Transverse colon (tissue), 4 donors: ENCODE data around the gene TMEM106C. TPM values are rescaled to one million over a fixed set of nuclear protein-coding genes. Genes with fewer than 3 reads are reported as not detected.

ENCODE experiments used
- DNase-seq: peaks from one replicate; pipeline ENCODE4 v3.0.0-alpha.2; 2019
- H3K27ac ChIP-seq, 4 donors: fragments of 200-600 bp; sonication (generic); 2 replicates each; pipeline ENCODE4 v1.5.1; 2016 to 2018; ENCODE audit warnings: inconsistent platforms in 4 of 4
- H3K27me3 ChIP-seq: fragments of 200-600 bp; sonication (generic); 2 replicates; pipeline ENCODE4 v1.5.1; 2017; ENCODE audit warnings: inconsistent platforms
- H3K36me3 ChIP-seq, 4 donors: fragments of 200-600 bp; sonication (generic); 2 replicates each; pipeline ENCODE4 v1.5.1; 2017 to 2019; ENCODE audit warnings: inconsistent platforms in 4 of 4
- H3K4me1 ChIP-seq, 4 donors: fragments of 200-600 bp; sonication (generic); 2 replicates each; pipeline ENCODE4 v1.5.1; 2017 to 2020; ENCODE audit warnings: inconsistent platforms in 4 of 4
- H3K4me3 ChIP-seq, 4 donors: fragments of 200-600 bp; sonication (generic); 1 replicate in 1 of 4; 2 replicates in 3 of 4; pipeline versions ENCODE4 v1.5.1 to v1.6.1; 2017 to 2019; ENCODE audit warnings: inconsistent platforms in 4 of 4
- H3K9me3 ChIP-seq, 2 donors: fragments of 200-600 bp; sonication (generic); 2 replicates each; pipeline ENCODE4 v1.5.1; 2017 to 2019; ENCODE audit warnings: inconsistent platforms in 2 of 2
- EP300 ChIP-seq: sonication (generic); formaldehyde crosslinking; IDR thresholded peaks from one replicate; pipeline ENCODE4 v1.6.1; 2017; ENCODE audit warnings: antibody characterized with exemption, low read depth
- POLR2A ChIP-seq: fragments of 450-650 bp; IDR thresholded peaks from one replicate; pipeline ENCODE4 v1.6.1; 2016; ENCODE audit warnings: antibody characterized with exemption, mild to moderate bottlenecking, moderate library complexity
- POLR2AphosphoS5 ChIP-seq, 3 donors: sonication (generic); formaldehyde crosslinking; IDR thresholded peaks; one replicate each; pipeline ENCODE4 v1.6.1; 2016; ENCODE audit warnings: antibody characterized with exemption in 3 of 3
- WGBS, 2 donors: methylation state at CpG; one replicate each; pipeline ENCODE4 v1.1.5; 2018; ENCODE audit warnings: low coverage in 1 of 2; 5-methylcytosine and 5-hydroxymethylcytosine counted together
- in situ Hi-C, 4 donors: fragments of 200-750 bp; cut with MboI; loops; one replicate each; pipeline versions ENCODE4 v1.15.0 to v1.15.1; 2017; ENCODE audit warnings: low sequenced_read_pairs in 3 of 4, low pct_ligation_motif_present in 1 of 4, low pct_unique_long_range_greater_than_20kb in 1 of 4
- intact Hi-C: fragments of 100-400 bp; cut with DNase I; formaldehyde crosslinking; loops from one replicate; pipeline ENCODE4 v1.15.1; 2023; ENCODE audit warnings: low total_unique reads
- total RNA-seq, 4 donors: library from RNA; depleted of rRNA; stranded (reverse); fragments of >200 nt; gene quantifications; one replicate each; pipeline ENCODE4 v1.1.0, GENCODE V29; 2016
- TF ChIP-seq, protein P1 (sequence below), 5 experiments: fragments of 200-600 bp in 3 of 5; fragments of 450-650 bp in 2 of 5; sonication (generic) in 3 of 5; IDR thresholded peaks; 1 replicate in 2 of 5; 2 replicates in 3 of 5; pipeline ENCODE4 v1.5.1; 2016 to 2017; ENCODE audit warnings: antibody characterized with exemption in 5 of 5, inconsistent platforms in 3 of 5, mild to moderate bottlenecking in 2 of 5, moderate library complexity in 1 of 5

The TMEM106C gene, protein sequence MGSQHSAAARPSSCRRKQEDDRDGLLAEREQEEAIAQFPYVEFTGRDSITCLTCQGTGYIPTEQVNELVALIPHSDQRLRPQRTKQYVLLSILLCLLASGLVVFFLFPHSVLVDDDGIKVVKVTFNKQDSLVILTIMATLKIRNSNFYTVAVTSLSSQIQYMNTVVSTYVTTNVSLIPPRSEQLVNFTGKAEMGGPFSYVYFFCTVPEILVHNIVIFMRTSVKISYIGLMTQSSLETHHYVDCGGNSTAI
- total RNA-seq = 100 to 1,000 TPM in 2 of 4 donors, 10 to 100 TPM in 2; 51.9 to 258 (median 113) TPM

DNA sequence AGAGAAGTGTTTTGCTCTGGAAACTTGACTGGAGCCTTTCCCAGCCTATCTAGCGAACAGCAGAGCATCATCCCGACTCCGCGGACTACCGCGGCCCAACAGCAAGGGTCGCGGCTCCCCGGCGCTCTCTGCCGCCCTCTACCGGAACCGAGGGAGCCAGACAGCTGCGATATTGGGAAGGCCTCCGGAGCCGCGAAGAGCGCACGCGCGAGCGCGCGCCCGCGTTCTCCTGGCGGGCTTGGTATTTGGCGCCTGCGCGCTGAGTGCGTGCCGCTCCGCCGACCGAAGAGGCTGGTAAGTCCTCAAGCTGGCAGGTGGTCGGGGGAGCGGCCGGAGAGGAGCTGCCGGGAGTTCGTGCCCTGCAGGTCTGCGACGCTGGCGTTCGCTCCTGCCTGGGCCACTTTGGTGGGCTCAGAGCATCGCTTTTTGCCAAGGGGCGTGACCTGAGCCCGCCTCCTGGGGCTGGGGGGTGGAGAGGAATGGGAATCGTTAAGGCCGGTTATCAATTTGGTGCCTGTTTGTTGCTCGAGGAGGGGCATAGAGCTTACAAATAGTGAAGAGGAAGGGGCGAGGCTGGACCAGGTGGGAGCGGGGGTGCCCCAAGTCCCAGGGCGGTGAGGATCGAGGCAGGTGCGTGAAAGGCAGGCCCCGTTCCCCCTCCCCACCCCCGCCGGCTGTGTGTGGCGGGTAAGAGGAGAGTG lies at the start of gene TMEM106C:
Gene TMEM106C, plus strand, starts transcription at position 257 of the 701 bp plus-strand sequence. CDS start 641 bp downstream, outside the sequence.
- in situ Hi-C loops = loop anchor here in 3 of 4 donors (25.0 kb wide), 2 partner anchors 199 to 226 kb away; partner anchors contain the start of genes ASB8 (in 3 of the 3) and ENDOU (in 1 of the 3)

DNA sequence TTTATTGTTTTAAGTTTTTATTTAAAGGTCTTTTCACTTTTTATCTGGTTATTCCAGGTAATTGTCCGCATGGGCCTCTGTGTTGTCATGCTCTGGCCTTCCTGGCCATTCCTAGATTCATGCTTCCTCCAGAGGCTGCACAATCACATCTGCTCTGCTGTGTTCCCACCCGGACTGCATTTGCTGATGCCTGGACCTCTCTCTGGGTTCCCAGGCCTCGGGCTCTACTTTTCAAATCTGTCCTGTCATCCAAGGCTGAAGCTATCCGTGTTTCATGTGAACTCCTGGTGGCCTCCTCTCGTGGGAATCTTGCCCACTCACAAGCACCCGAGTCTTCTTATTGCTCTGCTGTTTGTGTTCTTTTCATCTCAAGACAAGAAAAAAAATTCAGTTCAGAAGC lies 42.5 kb upstream of the TMEM106C start:
- WGBS, 2 donors = 65% methylated on average over 6 of the region's 6 CpGs

More for the DNA sequence above, at the start of gene TMEM106C:
- H3K9me3 ChIP-seq = no peaks in the 10 kb centered on the region
- no peaks in the 10 kb centered on the region for H3K36me3 ChIP-seq
- peak; percentile 94 for DNase-seq
- H3K4me1 ChIP-seq = peaks cover 15 to 29% (median 20%) of the 10 kb centered on the region in 4 donors
- peak within 1 kb of the TSS; percentile 80 to 87 (median 86) for H3K27ac ChIP-seq
- WGBS, 2 donors = 1% methylated on average over 20 of the region's 59 CpGs; no CpG with 5 or more reads in 1 of the 2 donors
- no peaks in the 10 kb centered on the region for H3K27me3 ChIP-seq
- intact Hi-C loops = no loop called here
- H3K4me3 ChIP-seq = peak within 1 kb of the TSS; percentile 70 to 100 (median 82)
- TF ChIP-seq POLR2A = peak; percentile 72
- TF ChIP-seq, protein P1, sequence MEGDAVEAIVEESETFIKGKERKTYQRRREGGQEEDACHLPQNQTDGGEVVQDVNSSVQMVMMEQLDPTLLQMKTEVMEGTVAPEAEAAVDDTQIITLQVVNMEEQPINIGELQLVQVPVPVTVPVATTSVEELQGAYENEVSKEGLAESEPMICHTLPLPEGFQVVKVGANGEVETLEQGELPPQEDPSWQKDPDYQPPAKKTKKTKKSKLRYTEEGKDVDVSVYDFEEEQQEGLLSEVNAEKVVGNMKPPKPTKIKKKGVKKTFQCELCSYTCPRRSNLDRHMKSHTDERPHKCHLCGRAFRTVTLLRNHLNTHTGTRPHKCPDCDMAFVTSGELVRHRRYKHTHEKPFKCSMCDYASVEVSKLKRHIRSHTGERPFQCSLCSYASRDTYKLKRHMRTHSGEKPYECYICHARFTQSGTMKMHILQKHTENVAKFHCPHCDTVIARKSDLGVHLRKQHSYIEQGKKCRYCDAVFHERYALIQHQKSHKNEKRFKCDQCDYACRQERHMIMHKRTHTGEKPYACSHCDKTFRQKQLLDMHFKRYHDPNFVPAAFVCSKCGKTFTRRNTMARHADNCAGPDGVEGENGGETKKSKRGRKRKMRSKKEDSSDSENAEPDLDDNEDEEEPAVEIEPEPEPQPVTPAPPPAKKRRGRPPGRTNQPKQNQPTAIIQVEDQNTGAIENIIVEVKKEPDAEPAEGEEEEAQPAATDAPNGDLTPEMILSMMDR (IDR thresholded peaks at IDR 0.05) = peak; percentile 96 to 98 (median 97)
- TF ChIP-seq EP300 = no peak
- TF ChIP-seq POLR2AphosphoS5 (IDR thresholded peaks at IDR 0.05) = peak; percentile 49 to 82 (median 66)

DNA sequence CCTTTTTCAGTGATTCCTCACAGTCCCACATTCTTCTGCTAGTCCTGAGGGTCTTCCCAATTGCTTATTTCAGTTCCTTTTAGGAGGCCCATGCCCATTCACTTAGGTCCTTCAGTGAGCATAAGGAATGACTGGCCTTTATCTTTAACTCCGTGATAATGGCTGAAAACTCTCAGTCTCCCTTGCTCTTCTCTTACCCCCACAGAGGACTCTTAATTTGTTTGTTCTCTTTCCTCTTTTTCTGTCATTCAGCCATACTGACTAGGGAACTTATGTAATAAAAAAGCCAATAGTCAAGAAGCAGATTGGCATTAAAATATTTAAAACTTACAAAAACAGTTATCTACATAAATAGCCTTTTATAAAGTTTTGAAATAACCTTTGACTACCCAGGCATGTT lies 41.5 kb upstream of the TMEM106C start:
- Histone ChIP-seq H3K27ac (no peak overlapping the region), H3K4me3 (no peak overlapping the region), H3K27me3 (no peaks in the 10 kb centered on the region), H3K9me3 (no peaks in the 10 kb centered on the region), H3K4me1 (no peaks in the 10 kb centered on the region), H3K36me3 (no peaks in the 10 kb centered on the region)
- DNase-seq = no peak
- in situ Hi-C loops = no loop called here
- intact Hi-C loops = no loop called here
- 71% methylated on average over 1 of the region's 1 CpG; no CpG with 5 or more reads in 1 of the 2 donors for WGBS, 2 donors
- TF ChIP-seq POLR2AphosphoS5 (IDR thresholded peaks at IDR 0.05) = no peak
- TF ChIP-seq, protein P1 (IDR thresholded peaks at IDR 0.05) = no peak
- TF ChIP-seq EP300 = no peak
- no peak for TF ChIP-seq POLR2A

More for the DNA sequence above, 42.5 kb upstream of the TMEM106C start:
- Histone ChIP-seq H3K4me1 (no peaks in the 10 kb centered on the region), H3K27me3 (no peaks in the 10 kb centered on the region), H3K36me3 (no peaks in the 10 kb centered on the region), H3K27ac (no peak overlapping the region), H3K9me3 (no peaks in the 10 kb centered on the region), H3K4me3 (no peak overlapping the region)
- in situ Hi-C loops (no loop called here), intact Hi-C loops (no loop called here)
- no peak for DNase-seq
- TF ChIP-seq, protein P1 (IDR thresholded peaks at IDR 0.05) = no peak
- TF ChIP-seq POLR2A (no peak), EP300 (no peak), POLR2AphosphoS5 (IDR thresholded peaks at IDR 0.05) (no peak)

DNA sequence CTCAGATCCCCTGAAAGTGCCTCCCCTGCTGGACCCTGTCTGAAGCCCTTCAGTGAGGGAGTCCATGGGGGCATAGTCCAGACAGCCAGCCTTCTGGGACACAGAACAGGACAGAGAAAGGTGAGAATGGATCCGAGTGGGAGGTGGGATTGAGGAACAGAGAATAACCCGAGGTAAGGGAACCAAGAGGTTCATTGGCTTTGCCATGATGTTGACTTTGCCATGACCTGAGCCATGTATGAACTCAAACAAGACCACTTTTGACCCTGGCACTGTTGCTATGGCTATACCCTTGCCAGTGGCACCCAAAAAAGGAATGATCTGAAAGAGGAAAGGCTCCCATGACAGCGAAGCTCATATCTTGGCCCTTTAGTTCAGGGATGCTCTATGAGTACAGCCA lies 36.0 kb upstream of the TMEM106C start:
- H3K4me1 ChIP-seq = no peaks in the 10 kb centered on the region
- H3K36me3 ChIP-seq = no peaks in the 10 kb centered on the region
- no peak overlapping the region for H3K27ac ChIP-seq
- H3K9me3 ChIP-seq = no peaks in the 10 kb centered on the region
- no peaks in the 10 kb centered on the region for H3K27me3 ChIP-seq
- DNase-seq = no peak
- intact Hi-C loops = no loop called here
- WGBS, 2 donors = 72 to 89% methylated on average over 2 to 3 of the region's 3 CpGs
- in situ Hi-C loops = no loop called here
- no peak for TF ChIP-seq POLR2AphosphoS5 (IDR thresholded peaks at IDR 0.05)
- no peak overlapping the region for H3K4me3 ChIP-seq
